Neural progenitor cell (in vitro differentiated cells): ENCODE measurements around the gene ZCCHC7.

ENCODE experiments used
- CTCF ChIP-seq: fragments of 200-600 bp; sonication (generic); IDR thresholded peaks from 2 replicates; pipeline ENCODE4 v1.5.1; 2017; ENCODE audit warnings: antibody characterized with exemption, mild to moderate bottlenecking
- EZH2 ChIP-seq: fragments of 200-600 bp; sonication (generic); IDR thresholded peaks from 2 replicates; pipeline ENCODE4 v1.6.1; 2017; ENCODE audit warnings: antibody characterized with exemption, mild to moderate bottlenecking, moderate library complexity
- EZH2phosphoT487 ChIP-seq: fragments of 200-600 bp; sonication (generic); IDR thresholded peaks from 2 replicates; pipeline ENCODE4 v1.6.1; 2017; ENCODE audit warnings: antibody characterized with exemption

- TF ChIP-seq CTCF (no peak), EZH2phosphoT487 (no peak), EZH2 (no peak)
Observed at GRCh38 chr9:37220971-37221370, 100.6 kb downstream of the ZCCHC7 start.
